Measurements from ENCODE around the gene GPR17.

GPR17 gene

GRCh38 chr2:127671557-127672302 lies 25.8 kb downstream of the GPR17 start:
- ATAC-seq, result no peak
- DNase-seq, result no peak

- ATAC-seq (no peak), DNase-seq (no peak)
Measured at GRCh38 chr2:127672341-127673224, 26.6 kb downstream of the GPR17 start.

GRCh38 chr2:127673291-127674069 lies 27.5 kb downstream of the GPR17 start:
- ATAC-seq (no peak), DNase-seq (no peak)

- DNase-seq (peak; percentile 38), ATAC-seq (peak; percentile 41)
Measured at GRCh38 chr2:127674241-127675209, 28.6 kb downstream of the GPR17 start.

- ATAC-seq, result no peak
- no peak for DNase-seq
Measured at GRCh38 chr2:127675331-127676261, 29.6 kb downstream of the GPR17 start, which contains the start of gene LIMS2. LIMS2 (minus strand) TSS chr2:127675530; CDS start chr2:127675024, 506 bp downstream.

- no peak for DNase-seq
Measured at GRCh38 chr2:127676906-127677305, 31.0 kb downstream of the GPR17 start.

GRCh38 chr2:127678531-127678930 lies 32.6 kb downstream of the GPR17 start:
- DNase-seq (no peak), ATAC-seq (no peak)

More at GRCh38 chr2:127676906-127677305, 31.0 kb downstream of the GPR17 start:
- ATAC-seq, result no peak

GRCh38 chr2:127678991-127679390 lies 33.0 kb downstream of the GPR17 start:
- ATAC-seq, result no peak
- no peak for DNase-seq

GRCh38 chr2:127679680-127680361 lies 33.9 kb downstream of the GPR17 start:
- DNase-seq, result no peak
- ATAC-seq, result no peak

GRCh38 chr2:127680706-127681287 lies 34.8 kb downstream of the GPR17 start:
- DNase-seq (no peak), ATAC-seq (no peak)

- no peak for ATAC-seq
Measured at GRCh38 chr2:127681288-127681804, 35.4 kb downstream of the GPR17 start.

GRCh38 chr2:127681976-127682857 lies 36.3 kb downstream of the GPR17 start:
- DNase-seq (no peak), ATAC-seq (no peak)

More at GRCh38 chr2:127681288-127681804, 35.4 kb downstream of the GPR17 start:
- no peak for DNase-seq

GRCh38 chr2:127683056-127683455 lies 37.1 kb downstream of the GPR17 start:
- ATAC-seq (no peak), DNase-seq (no peak)

GRCh38 chr2:127683757-127684156 lies 37.8 kb downstream of the GPR17 start:
- ATAC-seq (no peak), DNase-seq (no peak)

- ATAC-seq, result no peak
- DNase-seq, result no peak
Measured at GRCh38 chr2:127685410-127686080, 39.6 kb downstream of the GPR17 start.

- DNase-seq, result no peak
Measured at GRCh38 chr2:127688405-127688804, 42.5 kb downstream of the GPR17 start.

GRCh38 chr2:127690696-127691095 lies 44.7 kb downstream of the GPR17 start:
- DNase-seq (no peak), ATAC-seq (no peak)

More at GRCh38 chr2:127688405-127688804, 42.5 kb downstream of the GPR17 start:
- ATAC-seq, result no peak

Data from stimulated activated naive CD8-positive, alpha-beta T cell treated with anti-CD3 and anti-CD28 coated beads, Interleukin-15, Interleukin-2, amounts not matched to agents 100 U/mL and 50 U/mL, for 24 hours (primary cell).